Erythroblast (primary cell): ENCODE data around the gene MANSC4.

Source experiments
- GATA1 ChIP-seq: IDR thresholded peaks from 2 replicates; pipeline ENCODE4 v1.6.1; 2011; ENCODE audit warnings: low read depth, mild to moderate bottlenecking, control low read depth, low read length, moderate library complexity
- POLR2A ChIP-seq: IDR thresholded peaks from 2 replicates; pipeline ENCODE4 v1.6.1; 2011; ENCODE audit warnings: mild to moderate bottlenecking, low read length

GRCh38 chr12:27817766-27818165, 37.7 kb upstream of the MANSC4 start:
- TF ChIP-seq POLR2A: no peak
- no peak for TF ChIP-seq GATA1
